DMS53 (cell line): ENCODE measurements around the gene OLFM2.
"Not testable (repeated sequence)": the region's sequence is repeated elsewhere in the genome, so short reads cannot be mapped to it uniquely, and the experiment has no call there.

Experiments
- DNase-seq: peaks from one replicate; lab custom pipeline; 2025; lab: John Stamatoyannopoulos, UW

OLFM2 gene

DNA sequence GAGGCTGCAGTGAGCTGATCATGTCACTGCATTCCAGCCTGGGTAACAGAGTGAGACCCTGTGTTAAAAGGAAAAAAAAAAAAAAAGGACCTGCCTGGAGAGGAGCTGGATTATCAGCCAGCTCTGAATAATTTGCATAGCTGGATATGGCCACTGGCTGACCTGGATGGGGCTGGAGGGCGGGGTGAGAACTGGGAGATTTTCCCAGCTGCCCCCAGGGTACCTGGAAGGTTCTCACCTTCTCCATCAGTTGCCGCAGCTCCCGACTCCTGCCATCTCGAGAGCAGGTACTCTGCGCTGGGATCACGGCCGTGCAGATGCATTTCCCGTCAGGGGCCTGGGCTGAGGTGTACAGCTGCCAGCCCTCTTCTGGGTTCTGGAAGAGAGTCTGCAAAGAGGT lies 75.9 kb downstream of the OLFM2 start:
- no peak for DNase-seq

DNA sequence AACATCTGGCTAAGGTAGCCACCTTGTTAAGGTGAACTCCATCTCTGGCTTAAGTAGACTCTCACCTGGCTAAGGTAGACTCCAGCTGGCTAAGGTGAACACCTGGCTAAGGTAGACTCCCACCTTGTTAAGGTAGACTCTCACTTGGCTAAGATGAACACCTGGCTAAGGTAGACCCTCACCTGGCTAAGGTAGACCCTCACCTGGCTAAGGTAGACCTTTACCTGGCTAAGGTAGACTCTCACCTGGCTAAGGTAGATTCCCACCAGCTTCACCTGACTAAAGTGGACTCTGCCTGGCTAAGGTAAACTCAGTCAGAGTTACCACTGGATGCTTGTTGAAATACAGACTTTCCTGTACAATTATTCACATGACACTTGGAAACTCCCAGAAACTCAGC lies 77.5 kb downstream of the OLFM2 start:
- no peak for DNase-seq

DNA sequence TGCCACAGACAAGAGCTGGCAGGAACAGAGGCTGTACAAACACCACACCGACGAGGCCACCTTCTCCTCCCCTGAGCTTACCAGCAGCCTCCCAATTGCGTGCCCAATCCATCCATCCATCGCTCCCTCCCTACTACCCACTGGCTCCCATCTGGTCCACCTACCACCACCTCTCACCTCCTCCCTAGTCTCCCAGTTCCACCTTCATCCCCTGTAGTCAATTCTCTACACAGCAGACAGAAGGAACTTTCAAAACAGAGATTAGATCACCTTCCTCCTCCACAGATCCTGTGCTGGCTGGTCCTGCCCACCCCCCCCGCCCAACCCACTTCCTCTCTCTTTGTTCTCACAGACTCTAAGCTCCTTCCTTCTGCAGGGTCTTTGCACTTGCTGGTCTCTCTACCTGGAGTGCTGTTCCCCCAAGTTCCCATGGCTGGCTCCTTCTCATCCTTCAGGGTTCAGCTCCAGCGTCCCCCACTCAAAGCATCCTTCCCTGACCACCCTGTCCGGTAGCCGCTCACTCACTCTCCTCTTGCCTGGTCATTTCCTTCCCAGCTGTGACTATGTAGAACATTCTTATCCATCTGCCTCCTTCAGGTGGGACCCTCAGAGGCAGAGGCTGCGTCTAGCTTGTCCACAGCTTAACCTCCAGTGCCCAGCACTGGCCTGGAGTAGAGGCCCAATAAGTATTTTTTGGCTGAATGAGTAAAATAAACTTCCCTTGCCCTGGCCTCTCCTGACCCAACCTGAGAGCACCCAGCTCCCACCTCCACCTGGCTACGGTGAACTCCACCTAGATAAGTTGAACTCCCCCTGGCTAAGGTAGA lies 78.2 kb downstream of the OLFM2 start:
- DNase-seq: no peak

DNA sequence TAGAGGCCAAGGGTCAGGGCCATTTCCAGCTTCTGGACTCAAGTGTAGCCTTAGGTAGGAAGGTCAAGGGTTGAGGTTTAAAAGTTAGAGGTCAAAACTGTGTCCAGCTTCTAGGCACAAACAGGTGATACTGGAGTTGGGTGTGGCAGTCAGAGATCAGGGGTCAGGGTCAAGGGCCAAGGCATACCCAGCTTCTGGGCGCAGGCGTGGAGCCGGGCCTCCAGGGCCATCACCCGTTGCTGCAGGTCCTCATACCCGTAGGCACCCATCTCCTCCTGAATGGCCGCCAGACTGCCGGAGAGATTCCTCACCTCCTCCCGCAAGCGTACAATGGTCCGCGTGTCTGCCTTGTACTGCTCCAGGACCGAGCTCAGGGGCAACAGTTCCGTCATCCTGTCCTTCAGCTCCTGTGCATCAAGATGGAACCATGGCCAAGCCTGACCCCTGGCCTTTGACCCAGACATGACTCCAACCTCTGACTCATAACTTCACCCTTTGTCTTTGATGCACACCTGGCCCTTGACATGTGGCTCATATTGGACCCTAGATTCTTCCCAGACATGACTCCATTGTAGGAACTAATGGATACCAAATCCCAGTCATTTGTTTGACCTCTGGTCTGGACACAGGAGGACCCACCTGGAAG lies 79.1 kb downstream of the OLFM2 start:
- peak; percentile 6 for DNase-seq

DNA sequence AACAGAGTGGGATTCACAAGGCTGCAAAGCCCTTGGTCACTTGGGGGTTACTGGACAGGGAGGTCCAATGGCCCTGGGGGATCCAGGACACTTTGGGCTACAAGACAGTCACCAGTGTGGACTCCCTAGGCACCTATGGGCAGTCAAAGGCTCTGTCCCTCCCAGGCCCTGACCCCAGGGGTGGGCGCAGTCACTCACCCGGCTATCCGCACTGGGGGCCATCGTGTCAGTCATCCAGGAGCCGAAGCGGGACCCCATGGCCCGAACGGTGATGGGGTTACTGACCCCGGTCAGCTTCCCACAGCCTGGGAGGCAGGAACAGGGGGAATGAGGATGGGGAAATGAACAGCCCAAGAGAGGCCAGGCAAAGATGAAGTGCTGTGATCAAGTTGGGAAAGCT lies 79.7 kb downstream of the OLFM2 start:
- DNase-seq: no peak

DNA sequence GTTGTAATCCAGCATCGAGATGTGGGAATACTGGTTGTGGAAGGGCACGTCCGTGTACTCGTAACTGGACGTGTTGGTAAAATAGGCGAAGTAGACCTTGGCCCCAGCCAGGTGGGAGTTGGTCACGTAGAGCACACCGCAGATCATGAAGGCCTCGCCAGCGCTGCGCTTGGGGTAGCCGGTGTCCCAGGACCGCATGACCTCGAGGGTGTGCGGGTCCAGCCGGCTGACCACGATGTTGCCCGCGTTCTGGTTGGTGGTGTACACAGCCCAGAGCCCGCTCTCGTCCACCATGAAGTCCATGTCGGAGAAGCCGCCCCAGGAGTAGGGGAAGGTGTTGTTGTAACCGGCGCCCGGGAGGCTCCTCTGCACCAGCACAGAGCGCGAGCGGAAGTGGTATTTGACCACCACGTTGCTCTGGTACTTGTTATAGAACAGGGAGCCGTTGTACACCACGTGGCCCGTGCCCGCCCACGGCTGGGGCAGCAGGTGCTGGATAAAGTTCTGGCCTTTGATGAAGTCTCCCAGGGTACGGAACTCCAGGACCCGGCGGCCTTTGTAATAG lies 82.0 kb downstream of the OLFM2 start:
- no peak for DNase-seq

DNA sequence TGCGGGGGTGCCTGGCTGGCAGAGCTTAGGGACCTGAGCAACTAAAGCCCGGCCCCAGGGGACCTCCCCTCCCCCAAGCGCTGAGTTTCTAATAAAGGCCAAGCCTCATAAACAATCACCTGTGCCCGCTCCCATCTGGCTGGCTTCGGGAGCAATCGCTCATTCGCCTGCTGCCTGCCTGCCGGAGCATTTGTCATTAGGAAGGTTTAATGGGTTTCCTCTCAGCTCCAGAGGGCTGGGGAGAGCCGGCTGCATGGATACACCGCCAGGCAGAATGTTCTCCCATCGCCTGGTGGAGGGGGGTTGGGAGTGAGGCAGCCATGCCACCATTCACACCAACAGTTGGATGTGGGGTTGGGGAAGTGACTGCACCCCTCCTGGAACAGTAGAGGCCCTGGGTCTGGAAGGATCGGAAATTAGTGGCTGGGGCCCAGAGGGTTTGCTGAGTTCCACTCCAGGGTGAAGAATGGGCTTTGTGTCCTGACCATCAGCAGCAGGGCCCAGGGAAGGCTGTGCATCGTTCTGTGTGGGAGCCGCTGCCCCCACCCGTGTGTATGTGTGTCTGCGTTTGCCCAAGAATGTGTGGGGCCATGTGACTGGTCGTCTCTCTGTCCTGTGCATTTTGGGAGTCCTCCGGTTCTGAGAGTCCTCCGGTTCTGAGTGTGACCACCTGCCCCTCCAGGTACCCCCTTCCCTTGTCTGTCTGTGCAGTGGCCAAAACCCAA lies 85.9 kb downstream of the OLFM2 start:
- no peak for DNase-seq

DNA sequence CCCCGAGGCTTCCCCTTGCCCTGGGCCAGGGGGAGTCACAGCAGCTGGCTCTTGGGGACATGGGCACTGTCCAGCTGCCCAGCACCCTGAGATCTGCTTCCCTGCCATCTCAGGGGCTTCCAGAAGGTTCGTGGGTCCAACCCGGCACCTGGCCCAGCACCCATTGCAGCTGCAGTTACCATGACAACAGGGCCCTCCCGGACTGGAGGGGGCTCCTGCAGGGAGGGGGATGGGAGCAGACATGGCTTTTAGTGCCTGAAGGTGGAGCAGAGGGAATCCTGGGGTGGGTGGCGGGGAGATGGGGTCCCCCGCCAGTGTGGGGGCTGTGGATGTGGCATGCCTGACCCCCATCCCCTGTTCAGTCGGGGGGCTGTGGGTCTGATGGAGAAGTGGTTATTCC lies 86.5 kb downstream of the OLFM2 start:
- no peak for DNase-seq

DNA sequence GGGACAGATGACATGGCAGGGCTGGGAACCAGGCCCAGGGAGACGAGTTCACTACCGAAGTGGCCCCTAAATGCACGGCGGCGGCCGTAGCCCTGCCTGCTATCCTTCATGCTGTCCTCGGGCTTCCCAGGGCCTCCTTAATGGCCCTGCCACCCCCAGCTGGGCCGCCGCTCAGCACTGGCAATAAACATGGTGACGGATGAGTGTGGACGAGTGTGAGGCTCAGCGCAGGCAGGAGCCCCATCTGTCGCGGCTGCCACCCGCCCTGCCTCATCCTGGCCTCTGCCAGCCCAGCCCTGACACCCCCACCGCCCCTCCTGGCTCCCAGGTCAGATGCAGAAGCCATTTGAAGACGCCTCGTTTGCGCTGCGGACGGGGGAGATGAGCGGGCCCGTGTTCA lies 87.6 kb downstream of the OLFM2 start:
- DNase-seq: no peak

DNA sequence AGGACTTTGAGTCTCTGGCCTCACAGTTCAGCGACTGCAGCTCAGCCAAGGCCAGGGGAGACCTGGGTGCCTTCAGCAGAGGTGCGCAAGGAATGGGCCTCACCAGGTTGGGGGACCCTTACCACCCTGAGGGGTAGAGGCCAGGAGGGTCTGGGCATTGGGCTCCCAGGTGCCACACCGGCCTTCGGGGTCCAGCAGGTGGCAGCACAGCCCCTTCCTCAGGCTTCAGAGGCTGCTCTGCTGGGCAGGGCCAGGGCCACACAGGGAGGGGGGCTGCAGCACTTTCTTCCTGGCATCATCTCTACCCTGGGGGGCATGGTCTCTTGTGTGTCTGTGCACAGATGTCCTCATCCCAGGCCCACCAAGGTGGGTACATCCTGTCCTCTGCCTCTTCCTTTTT lies 88.3 kb downstream of the OLFM2 start:
- DNase-seq: peak; percentile 27

DNA sequence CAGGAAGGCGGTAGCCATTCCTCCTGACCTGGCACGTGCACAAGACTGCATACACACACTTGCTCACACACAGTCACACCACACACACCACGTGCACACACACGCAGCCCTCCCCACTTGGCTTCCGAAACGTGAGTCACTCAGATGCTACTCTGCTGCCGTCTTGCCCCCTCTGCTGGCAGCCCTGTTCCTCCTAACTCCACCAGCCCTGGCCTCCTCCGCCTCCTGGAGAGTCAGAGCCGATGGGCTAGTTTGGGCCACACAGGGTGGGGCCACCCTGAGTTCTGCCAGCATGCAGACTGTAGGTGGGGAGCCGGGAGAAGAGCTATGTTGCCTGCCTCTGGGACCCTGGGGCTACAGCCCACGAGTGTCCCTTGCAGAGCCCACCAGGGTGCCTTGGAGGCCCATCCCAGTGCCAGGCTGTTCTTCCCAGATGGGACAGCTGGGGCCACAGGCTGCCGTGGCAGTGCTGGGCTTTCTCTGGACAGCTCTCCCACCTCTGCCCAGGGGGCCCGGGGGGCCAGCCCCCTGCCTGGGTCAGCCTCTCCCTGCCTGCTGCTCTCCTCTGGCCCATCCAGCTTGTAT lies 89.1 kb downstream of the OLFM2 start:
- DNase-seq: peak; percentile 45

DNA sequence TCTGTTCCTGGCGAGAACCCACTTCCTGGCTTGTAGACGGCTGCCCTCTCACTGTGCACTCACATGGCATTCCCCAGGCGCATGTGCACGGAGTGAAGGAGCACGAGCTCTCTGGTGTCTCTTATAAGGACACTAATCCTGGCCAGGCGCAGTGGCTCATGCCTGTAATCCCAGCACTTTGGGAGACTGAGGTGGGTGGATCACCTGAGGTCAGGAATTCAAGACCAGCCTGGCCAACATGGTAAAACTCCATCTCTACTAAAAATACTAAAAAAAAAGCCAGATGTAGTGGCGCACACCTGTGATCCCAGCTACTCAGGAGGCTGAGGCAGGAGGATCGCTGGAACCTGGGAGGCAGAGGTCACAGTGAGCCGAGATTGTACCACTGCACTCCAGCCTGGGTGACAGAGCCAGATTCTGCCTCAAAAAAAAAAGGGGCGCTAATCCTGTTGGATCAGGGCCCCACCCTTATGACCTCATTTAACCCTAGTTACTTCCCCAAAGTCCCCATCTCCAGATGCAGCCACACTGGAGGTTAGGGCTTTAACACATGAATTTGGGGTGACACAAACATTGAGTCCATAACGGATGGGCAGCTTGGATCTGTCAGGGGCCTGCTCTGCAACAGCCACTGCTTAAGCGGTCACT lies 92.6 kb downstream of the OLFM2 start:
- not testable (repeated sequence) for DNase-seq

DNA sequence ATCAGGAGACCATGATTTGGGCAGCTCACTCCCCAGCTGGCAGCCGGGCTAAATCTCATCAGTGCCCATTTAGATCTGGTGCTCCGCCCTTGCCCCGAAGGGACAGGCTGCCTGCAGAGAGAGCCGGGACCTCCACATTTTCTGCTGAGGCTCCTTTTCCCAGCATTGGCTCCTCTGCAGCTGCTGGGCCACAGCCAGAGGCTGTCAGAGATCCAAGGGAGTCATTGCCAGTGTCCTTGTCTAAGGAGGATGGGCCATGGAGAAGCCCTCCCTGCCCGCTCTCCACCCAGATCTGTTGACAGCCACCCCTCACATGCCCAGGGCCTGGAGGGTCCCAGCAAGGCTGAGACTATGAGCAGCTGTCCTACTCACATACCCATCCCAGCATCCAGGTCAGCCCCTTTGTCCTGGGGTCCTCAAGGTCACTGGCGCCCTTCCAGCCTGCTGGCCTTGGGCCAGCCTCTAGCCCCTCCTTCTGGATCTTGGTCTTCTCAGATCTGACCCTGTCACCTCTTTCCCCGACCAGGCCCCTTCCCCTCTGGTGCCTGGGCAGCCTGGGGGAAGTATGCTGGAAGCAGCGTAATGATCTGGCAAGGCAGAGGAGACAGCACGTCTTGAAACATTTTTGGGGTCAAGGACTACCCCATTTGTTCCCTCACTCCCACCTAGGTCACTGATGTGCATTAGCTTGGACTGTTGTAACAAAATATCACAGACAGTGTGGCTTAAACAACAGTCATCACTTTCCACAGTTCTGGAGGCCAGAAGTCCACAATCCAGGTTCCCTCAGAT lies 93.3 kb downstream of the OLFM2 start:
- no peak for DNase-seq

DNA sequence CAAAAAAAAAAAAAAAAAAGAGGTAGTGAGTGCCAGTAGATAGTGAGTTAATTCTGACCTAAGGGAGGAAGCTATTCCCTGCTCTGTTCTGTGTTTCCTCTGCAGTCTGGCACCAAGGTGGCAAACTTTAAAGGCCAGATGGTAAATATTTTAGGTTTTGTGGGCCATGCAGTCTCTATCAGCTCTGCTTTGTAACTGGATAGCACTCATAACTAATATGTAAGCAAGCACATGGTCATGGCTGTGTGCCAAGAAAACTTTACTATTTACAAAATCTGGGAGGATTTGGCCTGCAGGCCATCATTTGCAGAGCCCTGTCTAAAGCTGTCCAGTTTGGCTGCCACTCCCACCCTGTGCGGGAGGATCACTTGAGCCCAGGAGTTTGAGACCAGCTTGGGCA lies 96.9 kb downstream of the OLFM2 start:
- no peak for DNase-seq

DNA sequence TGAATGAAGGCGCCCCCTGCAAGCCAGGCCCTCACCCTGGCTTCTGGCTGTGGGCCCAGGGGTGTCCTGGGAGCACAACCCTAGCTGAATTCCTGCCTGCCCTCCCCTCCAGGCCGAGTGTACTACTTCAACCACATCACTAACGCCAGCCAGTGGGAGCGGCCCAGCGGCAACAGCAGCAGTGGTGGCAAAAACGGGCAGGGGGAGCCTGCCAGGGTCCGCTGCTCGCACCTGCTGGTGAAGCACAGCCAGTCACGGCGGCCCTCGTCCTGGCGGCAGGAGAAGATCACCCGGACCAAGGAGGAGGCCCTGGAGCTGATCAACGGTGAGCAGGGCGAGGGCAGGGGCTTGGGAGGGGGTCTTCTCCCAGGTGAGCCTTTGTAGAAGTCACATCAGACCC lies 98.0 kb downstream of the OLFM2 start:
- DNase-seq: no peak

DNA sequence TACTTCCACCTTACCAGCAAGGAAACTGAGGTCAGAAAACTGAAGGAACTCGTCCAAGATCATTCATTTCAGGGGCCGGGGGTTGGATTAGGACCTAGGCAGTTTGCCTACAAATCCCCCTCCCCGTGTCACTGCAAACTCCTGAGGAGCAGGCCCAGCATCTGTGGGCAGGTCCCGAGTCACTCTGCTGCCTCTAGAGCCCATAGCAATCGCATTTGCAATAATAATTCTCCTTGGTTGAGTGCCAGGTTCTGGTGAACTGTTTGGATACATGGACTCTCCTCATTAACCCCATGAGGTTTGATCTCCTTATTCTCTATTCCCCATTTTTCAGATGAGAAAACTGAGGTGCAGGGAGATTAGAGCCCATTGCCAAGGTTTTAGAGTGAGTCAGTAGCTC lies 100.3 kb downstream of the OLFM2 start:
- DNase-seq: peak; percentile 21

DNA sequence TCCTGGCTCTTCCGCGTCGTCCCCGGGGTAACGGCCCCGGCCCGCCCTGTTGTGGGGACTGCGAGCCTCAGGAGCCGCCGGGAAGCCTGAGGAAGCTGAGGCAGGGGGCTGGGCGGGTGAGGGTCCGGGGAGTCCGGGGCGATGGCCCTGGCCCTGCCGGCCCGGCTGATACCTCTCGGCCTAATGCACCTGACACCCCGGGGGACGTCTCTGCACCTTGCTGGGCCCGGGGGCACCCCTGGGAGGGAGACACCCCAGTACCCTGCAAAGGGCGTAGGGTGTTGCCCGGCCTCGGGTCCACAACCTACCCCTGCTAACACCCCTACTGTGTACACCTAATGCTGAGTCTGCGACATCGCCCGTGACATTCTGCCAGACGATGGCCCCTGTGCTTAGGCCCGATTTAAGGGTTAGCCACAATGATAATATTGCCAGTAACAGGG lies 100.8 kb downstream of the OLFM2 start:
- peak; percentile 28 for DNase-seq

DNA sequence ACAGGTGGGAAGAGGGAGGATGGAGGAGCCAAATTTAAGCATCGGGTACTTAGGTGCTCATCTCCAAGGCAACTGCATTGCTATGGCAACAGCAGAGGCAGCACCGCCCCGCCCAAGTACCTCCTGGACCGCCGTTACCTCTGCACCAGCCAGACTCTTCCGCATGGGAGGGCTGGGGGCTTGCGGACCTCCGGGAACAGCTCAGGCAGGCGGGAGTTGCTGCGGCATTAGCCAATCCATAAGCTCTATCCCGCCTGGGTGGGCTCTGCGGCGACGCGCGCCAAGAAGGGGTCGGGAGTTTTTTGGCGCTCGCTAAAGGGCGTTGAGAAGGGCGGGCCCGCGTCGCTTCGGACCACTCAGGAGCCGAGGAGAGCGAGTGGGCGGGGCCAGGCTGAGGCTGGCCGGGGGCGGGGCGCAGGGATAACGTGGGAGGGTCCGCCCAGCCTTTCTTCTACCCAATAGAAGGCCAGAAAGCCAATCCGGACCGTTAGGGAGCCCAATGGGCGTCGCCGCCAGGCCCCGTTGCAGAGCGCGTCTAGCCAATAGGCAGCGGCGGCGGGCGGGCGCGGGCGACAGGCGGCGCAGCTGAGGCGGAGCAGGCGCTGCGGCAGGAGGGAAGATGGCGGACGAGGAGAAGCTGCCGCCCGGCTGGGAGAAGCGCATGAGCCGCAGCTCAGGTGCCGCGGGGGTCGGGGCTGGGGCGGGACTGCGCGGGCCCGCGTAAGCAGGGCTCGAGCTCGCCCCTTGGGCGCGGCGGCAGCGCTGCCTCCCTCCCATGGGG lies 101.4 kb downstream of the OLFM2 start, which contains the start of gene PIN1:
TSS of gene PIN1 (plus strand) at position 593 of the 781 bp plus-strand sequence. CDS start at position 620, 27 bp downstream.
- DNase-seq: peak; percentile 98

DNA sequence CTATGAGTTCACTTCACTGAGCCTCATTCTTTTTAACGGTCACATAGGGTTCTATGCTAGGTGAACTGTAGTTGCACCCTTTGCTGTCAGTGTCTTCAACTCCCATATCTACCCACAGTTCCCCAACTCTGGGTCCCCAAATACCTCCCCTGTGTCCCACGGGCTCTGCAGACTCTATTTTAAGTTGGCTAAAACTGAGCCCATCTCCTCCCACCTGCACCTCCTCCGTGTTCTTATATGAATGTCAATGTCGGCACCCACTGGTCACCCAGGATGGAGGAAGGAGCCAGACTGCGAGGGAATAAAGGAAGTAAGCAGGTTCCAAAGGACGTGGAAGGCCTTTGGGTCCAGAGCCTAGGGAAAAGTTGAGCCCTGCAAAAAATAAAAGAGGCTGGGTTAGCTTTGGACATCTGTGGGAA lies 102.0 kb downstream of the OLFM2 start:
- no peak for DNase-seq

DNA sequence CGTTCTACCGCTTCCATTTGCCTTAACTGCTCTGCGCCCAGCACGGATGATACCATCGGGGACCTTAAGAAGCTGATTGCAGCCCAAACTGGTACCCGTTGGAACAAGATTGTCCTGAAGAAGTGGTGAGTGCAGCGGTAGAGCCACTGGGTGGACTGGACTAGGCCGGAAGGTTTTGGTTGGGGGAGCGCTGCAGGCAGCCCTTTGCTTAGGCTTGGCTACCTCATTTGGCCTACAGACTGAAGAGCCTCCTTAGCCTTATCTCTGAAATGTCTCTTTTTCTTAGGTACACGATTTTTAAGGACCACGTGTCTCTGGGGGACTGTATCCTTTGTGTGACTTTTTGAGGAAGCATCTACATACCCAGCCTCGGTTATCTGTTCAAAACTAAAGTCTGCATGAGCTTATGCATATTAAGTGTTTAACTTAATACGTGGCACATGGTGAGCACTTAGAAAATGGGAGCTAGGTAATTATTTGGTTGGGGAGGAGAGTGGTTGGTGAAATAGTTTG lies 107.7 kb downstream of the OLFM2 start:
- no peak for DNase-seq
